Loucy (cell line): ENCODE data around the gene TMEM235.
A peak's percentile ranks its signal among the peaks of the same experiment; 100 is the strongest.

Source experiments
- H2AFZ ChIP-seq: fragments of 200-600 bp; sonication (generic); 2 replicates; pipeline ENCODE4 v1.6.0; 2016; ENCODE audit warnings: antibody characterized with exemption, mild to moderate bottlenecking, low read length, moderate library complexity
- H3F3A ChIP-seq: fragments of 200-600 bp; 2 replicates; pipeline ENCODE4 v1.6.0; 2016; ENCODE audit warnings: antibody characterized with exemption, low read depth, mild to moderate bottlenecking
- H3K27me3 ChIP-seq: fragments of 200-600 bp; sonication (generic); 2 replicates; pipeline ENCODE4 v1.6.1; 2014; ENCODE audit warnings: low read length, mild to moderate bottlenecking; ENCODE audit not compliant: insufficient read depth, poor library complexity, severe bottlenecking
- H3K36me3 ChIP-seq: fragments of 200-600 bp; sonication (generic); 2 replicates; pipeline ENCODE4 v1.6.1; 2016; ENCODE audit warnings: low read length; ENCODE audit not compliant: insufficient read depth
- H3K4me1 ChIP-seq: fragments of 200-600 bp; sonication (generic); 2 replicates; pipeline ENCODE4 v1.5.1; 2014; ENCODE audit warnings: low read length, mild to moderate bottlenecking; ENCODE audit not compliant: insufficient read depth, poor library complexity, severe bottlenecking
- H3K4me2 ChIP-seq: fragments of 200-600 bp; sonication (generic); 2 replicates; pipeline ENCODE4 v1.6.0; 2014; ENCODE audit warnings: antibody characterized with exemption, low read length, low read depth, mild to moderate bottlenecking; ENCODE audit not compliant: poor library complexity, severe bottlenecking
- H3K4me3 ChIP-seq: fragments of 200-600 bp; sonication (generic); 2 replicates; pipeline ENCODE4 v1.5.1; 2014; ENCODE audit warnings: low read length, mild to moderate bottlenecking, mixed read lengths; ENCODE audit not compliant: poor library complexity, severe bottlenecking
- H3K79me2 ChIP-seq: fragments of 200-600 bp; sonication (generic); 2 replicates; pipeline ENCODE4 v1.6.1; 2014; ENCODE audit warnings: low read length; ENCODE audit not compliant: insufficient read depth
- H3K9ac ChIP-seq: fragments of 200-600 bp; sonication (generic); 2 replicates; pipeline ENCODE4 v1.6.0; 2014; ENCODE audit warnings: mild to moderate bottlenecking, low read depth, low read length, moderate library complexity; ENCODE audit not compliant: poor library complexity, severe bottlenecking
- H3K9me2 ChIP-seq: fragments of 200-600 bp; sonication (generic); replicated peaks from 2 replicates; pipeline ENCODE4 v1.6.1; 2016; ENCODE audit warnings: low read depth, low read length, mixed read lengths
- H3K9me3 ChIP-seq: fragments of 200-600 bp; sonication (generic); 2 replicates; pipeline ENCODE4 v1.6.1; 2014; ENCODE audit warnings: mild to moderate bottlenecking, antibody characterized with exemption, low read length, low read depth; ENCODE audit not compliant: insufficient read depth
- H4K20me1 ChIP-seq: fragments of 200-600 bp; sonication (generic); 2 replicates; pipeline ENCODE4 v1.6.0; 2014; ENCODE audit warnings: antibody characterized with exemption, low read length, mild to moderate bottlenecking; ENCODE audit not compliant: insufficient read depth, poor library complexity, severe bottlenecking
- CTCF ChIP-seq: fragments of 200-600 bp; sonication (generic); conservative IDR thresholded peaks from 2 replicates; pipeline ENCODE4 v1.5.1; 2014; ENCODE audit warnings: mild to moderate bottlenecking, antibody characterized with exemption, low read length
- EZH2phosphoT487 ChIP-seq: fragments of 200-600 bp; IDR thresholded peaks from 2 replicates; pipeline ENCODE4 v1.6.1; 2018; ENCODE audit warnings: antibody characterized with exemption, mild to moderate bottlenecking, moderate library complexity, borderline replicate concordance

TMEM235 gene

GRCh38 chr17:78214706-78215061 lies 16.7 kb upstream of the TMEM235 start:
- Histone ChIP-seq H3K9ac (peak overlapping the region; percentile 97), H3K4me2 (peak overlapping the region; percentile 99), H4K20me1 (peaks cover 5% of the 10 kb centered on the region), H3K9me2 (no peaks in the 10 kb centered on the region), H3K79me2 (peaks cover 52% of the 10 kb centered on the region), H3F3A (no peaks in the 10 kb centered on the region), H3K9me3 (no peaks in the 10 kb centered on the region), H3K36me3 (peaks cover 15% of the 10 kb centered on the region; the same call in 1 of the 2 replicates), H3K27me3 (no peaks in the 10 kb centered on the region), H3K4me3 (peak overlapping the region; percentile 74), H3K4me1 (peaks cover 15% of the 10 kb centered on the region), H2AFZ (no peak overlapping the region)
- TF ChIP-seq EZH2phosphoT487, result no peak
- no peak for TF ChIP-seq CTCF

GRCh38 chr17:78219396-78220150 lies 11.9 kb upstream of the TMEM235 start:
- Histone ChIP-seq H3K27me3 (no peaks in the 10 kb centered on the region), H3K36me3 (peaks cover 52% of the 10 kb centered on the region; the same call in 1 of the 2 replicates), H3K79me2 (peaks cover 63% of the 10 kb centered on the region), H3K4me1 (peaks cover 15% of the 10 kb centered on the region), H3K9ac (no peak overlapping the region), H3K4me3 (peak overlapping the region; percentile 31), H4K20me1 (peaks cover 5% of the 10 kb centered on the region), H3K9me3 (no peaks in the 10 kb centered on the region), H3K9me2 (no peaks in the 10 kb centered on the region), H3F3A (peaks cover 8% of the 10 kb centered on the region; the same call in 1 of the 2 replicates), H2AFZ (no peak overlapping the region), H3K4me2 (peak overlapping the region; percentile 33)
- no peak for TF ChIP-seq EZH2phosphoT487

DNA sequence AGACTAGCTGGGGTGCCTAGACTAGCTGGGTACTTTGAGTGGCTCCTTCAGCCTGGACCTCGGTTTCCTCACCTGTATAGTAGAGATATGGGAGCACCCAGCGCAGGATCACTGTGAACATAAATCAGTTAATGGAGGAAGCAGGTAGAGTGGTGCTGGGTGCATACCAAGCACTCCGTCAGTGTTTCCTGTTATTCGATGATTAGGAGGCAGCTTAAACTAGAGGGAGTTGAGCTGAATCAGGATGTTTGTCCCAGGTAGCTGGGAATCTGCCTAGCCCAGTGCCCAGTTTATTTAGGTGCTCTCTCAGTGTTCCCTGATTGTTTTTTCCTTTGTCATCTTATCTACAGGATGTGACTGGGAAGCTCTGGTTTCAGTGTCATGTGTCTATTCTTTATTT lies 8.4 kb upstream of the TMEM235 start:
- Histone ChIP-seq H3K9ac (no peak overlapping the region), H3K27me3 (no peaks in the 10 kb centered on the region), H3K4me3 (no peak overlapping the region), H3F3A (peaks cover 14% of the 10 kb centered on the region; the same call in 1 of the 2 replicates), H3K9me3 (no peaks in the 10 kb centered on the region), H3K4me2 (no peak overlapping the region), H2AFZ (no peak overlapping the region), H3K36me3 (peaks cover 50% of the 10 kb centered on the region; the same call in 1 of the 2 replicates), H3K79me2 (peaks cover 33% of the 10 kb centered on the region), H3K9me2 (no peaks in the 10 kb centered on the region), H3K4me1 (no peaks in the 10 kb centered on the region), H4K20me1 (no peaks in the 10 kb centered on the region)
- no peak for TF ChIP-seq EZH2phosphoT487
- TF ChIP-seq CTCF, result no peak
